T follicular helper cell (primary cell): Measurements from ENCODE around the gene PLPPR3.

ENCODE experiments used
- DNase-seq: peaks from one replicate; pipeline ENCODE4 v3.0.0-alpha.2; 2020; ENCODE audit warnings: low read depth

The PLPPR3 gene

DNA sequence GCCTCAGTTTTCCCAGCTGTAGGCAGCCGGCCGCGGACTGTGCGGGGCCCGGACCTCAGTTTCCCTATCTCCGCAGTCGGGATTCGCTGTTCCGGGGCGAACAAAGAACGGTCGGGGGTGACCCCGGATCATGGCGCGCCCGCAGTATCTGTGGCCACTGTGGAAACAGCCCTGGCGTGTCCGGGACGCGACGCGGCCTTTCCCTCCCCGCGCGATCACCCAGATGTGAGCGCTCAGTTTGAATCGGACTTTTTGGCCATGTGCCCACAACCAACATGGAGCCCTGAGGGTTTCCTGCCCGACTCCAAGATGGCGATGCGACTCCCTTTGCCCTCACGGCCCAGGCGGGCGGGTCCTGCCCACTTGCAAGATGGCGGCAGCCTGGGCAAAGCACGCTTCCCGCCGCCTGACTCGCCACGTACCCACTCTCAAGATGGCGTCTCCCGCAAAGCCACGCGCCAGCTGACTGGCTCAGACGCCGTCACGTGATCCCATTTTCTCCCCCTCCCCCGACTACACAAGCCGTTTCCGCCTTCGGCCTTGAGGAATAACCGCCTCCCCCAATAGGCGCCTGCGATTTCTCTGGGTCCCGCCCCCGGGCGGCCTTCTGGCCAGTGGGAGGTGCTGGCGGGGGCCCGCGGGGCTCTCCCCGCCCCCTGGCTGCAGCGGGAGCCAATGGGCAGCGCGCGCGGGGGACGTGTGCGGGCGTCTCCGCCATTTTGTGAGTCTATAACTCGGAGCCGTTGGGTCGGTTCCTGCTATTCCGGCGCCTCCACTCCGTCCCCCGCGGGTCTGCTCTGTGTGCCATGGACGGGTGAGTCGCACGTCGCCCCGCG lies 24.8 kb downstream of the PLPPR3 start, which contains the start of gene PTBP1:
TSS of gene PTBP1 (plus strand) at position 761 of the 836 bp plus-strand sequence. CDS start at position 807, 46 bp downstream.
- peak; percentile 99 for DNase-seq

DNA sequence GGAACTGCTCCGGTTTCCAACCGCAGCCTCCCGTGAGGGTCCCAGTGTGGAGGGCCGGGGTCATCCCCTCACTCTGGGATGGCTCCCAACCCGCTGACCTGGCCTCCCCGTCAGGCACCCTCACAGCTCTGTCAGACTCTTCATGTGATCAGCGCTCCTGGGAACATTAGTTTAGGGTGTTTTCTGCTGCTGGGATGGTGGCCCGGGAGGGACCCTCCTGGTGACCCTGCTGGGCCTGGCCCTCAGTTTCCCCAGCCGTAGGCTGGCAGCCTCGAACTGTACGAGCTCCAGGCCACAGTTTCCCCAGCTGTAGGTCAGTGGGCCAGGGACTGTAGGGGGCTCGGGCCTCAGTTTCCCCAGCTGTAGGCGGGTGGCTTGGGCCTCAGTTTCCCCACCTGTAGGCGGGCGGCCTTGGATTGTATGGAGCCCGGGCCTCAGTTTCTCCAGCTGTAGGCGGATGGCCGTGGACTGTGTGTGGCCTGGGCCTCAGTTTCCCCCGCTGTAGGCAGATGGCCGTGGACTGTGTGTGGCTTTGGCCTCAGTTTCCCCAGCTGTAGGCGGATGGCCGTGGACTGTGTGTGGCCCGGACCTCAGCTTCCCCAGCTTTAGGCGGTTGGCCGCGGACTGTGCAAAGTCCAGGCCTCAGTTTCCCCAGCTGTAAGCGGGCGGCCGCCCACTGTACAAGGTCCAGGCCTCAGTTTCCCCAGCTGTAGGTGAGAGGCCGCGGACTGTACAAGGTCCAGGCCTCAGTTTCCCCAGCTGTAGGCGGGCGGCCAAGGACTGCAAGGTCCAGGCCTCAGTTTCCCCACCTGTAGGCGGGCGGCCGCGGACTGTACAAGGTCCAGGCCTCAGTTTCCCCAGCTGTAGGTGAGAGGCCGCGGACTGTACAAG lies 25.8 kb downstream of the PLPPR3 start:
- no peak for DNase-seq

DNA sequence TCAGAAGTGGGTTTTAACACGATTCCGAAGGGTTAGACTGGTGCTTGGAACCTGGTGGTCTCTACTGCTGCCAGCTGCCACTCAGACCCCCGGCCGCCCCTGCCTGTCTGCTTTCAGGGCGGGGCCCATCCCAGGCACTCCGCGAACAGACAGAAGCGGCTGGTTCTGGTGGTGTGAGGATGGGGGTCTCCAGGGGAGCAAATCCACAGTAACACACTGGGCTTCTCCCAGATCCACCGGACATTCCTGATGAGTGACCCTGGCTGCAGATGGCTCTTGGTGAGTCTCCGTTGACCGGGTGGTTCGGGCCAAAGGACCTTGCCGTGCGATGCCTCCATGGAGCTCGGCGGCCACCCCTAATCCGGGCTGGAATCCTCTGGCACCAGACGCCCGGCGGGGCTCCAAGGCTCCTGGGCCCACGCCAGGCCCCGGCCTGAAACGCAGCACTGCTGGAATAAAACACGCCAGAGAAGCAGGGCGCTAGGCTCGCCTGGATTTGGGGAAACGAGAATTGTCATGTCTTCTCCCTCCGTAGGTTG lies 26.6 kb downstream of the PLPPR3 start:
- DNase-seq, result no peak

DNA sequence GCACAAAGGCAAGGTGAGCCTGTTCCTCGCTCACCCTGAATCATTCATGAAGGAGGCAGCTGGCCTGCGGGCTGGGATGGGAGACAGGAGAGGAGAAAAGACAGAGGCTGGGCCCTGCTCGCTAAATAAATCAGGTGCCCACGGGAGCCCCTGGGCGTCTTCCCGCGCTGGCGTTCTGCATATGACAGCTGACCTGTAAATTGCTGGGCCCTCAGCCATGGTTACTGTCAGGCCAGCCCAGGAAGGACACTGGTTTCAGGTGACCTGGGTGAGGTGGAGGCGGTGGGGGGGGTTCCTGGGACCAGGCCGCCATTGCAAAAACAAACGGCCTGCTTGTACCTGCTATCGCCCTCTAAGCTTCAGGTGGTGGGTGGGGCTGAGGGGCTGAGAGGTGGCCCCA lies 27.9 kb downstream of the PLPPR3 start:
- DNase-seq, result no peak

DNA sequence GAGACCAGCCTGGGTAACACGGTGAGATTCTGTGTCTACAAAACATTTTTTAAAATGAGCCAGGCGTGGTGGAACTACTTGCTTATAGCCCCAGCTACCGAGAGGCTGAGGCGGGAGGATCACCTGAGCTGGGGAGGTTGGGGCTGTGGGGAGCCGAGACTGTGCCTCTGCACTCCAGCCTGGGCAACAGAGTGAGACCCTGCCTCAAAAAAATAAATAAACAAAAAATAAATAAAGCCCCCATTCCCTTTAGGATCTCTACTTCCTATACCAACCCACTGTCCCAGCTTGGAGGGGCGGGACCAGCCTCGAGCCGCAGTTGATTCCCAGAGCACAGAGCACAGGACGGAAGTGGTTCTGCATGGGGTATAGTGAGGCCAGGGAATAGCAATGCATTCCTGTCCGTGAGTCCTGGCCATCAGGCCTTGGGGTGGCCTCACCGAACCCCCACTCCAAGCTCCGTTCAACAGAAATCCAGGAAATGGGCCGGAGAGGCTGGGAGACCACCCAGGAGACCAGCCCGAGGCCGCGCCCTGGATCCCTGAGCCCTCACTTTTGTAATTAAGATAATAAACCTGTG lies 29.4 kb downstream of the PLPPR3 start:
- DNase-seq, result no peak

DNA sequence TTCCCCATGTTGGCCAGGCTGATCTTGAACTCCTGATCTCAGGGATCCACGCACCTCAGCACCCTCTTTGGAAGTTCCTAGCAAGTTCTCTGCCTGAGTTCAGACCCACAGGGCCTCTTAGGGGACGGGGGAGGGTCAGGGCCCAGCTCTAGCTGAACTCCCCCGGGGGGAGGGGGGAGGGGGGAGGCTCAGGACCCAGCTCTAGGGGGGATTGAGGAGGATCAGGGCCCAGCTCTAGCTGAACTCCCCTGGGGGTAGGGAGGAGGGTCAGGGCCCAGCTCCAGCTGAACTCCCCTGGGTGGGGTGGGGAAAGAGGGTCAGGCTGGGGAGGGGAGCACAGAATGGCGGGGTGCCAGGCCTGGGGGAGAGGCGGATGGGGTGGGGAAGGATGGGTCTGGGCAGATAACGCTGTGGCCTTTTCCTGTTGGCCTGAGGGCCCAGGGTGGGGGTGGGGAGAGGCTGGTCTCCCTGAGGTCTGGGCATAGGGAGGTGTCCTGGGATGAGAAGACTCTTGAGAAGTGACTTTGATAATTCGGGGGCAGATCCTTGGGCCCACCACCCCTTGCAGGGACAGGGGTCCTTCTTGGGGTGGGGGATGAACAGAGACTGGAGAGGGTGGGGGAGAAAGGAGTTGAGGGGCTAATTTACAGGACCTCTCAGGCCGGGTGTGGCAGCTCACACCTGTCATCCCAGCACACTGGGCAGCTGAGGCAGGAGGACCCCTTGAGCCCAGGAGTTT lies 30.0 kb downstream of the PLPPR3 start:
- DNase-seq, result no peak

DNA sequence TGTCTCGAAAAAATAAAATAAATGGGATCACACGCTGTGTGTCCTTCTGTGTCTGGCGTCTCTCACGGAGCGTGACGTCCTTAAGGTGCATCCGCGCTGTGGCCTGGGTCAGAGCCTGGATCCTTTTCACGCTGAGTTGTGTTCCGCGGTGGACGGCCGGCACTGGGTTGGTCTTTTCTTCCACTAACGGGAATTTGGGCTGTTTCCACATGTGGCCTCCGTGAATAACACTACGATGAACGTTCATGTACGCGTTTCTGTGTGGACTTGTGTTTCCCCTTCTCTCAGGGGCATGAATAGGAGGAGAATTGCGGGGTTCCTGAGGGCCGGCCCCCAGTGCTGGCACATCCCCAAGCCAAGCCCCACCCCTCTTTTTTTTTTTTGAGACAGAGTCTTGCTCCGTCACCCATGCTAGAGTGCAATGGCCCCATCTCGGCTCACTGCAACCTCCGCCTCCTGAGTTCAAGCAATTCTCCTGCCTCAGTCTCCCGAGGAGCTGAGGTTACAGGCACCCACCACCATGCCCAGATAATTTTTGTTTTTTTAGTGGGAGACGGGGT lies 30.7 kb downstream of the PLPPR3 start:
- DNase-seq, result no peak

DNA sequence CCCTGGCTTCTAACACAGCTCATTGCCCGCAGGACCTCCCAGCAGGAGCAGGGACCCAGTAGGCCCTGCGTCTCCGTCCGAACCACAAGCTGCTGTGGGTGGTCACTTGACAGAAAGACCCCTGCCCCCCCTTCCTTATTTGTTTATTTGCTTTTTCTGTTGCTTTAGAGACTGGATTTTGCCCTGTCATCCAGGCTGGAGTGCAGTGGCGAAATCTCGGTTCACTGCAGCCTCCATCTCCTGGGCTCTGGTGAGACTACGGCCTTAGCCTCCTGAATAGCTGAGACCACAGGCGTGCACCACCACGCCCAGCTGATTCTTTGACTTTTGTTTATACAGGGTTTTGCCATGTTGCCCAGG lies 32.1 kb downstream of the PLPPR3 start:
- no peak for DNase-seq

DNA sequence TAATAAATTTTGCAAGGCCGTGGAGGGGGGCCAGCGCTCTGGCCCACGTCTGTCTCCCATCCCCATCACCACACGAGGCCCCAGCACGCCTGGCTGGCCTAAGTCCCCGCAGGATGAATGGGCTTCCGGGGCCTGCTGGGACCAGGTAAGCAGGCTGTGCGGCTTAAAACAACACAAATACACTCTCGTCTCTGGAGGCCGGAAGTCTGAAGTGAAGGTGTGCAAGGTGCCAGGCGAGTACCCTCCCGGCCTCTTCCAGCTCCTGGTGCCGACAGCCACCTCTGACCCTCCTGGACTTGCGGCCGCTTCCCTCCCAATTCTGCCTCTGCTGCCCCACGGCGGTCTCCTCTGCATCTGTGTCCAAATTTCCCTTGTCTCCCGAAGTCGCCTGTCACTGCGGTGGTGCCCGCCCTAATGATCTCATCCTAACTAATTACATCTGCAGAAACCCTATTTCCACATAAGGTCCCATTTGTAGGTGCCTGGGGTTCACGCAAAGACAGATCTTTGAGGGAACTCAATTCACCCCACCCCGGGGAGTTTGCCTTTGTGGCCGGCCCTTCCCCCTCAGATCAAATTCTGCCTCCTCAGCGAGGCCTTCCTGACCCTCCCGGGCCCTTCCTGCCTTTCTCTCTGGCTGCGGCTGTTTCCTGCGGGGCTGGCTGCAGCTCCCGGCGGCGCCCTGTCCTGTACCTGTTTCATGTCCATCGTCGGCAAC lies 32.6 kb downstream of the PLPPR3 start:
- DNase-seq, result no peak

DNA sequence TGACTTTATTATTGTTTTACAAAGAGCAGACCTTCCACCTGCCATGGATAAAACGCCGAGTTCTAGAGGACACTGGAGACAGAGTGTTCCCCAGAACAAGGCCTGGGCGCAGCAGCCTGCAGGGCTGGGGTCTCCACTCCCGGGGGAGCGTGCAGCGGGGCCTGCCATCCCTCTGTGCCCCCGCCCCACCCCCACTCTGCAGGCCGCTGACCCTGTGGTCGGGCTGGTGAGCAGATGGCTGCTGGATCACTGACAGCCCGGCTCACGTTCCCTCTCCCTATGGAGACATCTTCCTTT lies 33.1 kb downstream of the PLPPR3 start:
- no peak for DNase-seq

DNA sequence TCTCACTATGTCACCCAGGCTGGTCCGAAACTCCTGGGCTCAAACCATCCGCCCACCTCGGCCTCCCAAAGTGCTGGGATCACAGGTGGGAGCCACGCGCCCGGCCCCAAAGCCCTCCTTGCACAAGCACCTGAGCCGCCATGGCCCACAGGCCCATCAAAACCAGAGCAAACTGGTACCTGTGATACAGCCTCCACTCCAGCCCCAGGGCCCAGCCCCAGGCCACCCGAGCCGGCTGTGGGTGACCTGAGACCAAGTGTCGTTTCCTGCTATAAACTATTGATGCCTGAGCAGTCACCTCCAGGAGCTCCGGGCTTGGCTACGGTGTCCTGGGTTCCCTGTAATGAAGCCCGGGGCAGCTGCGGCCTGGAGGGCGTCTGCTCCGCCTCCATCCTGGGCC lies 34.2 kb downstream of the PLPPR3 start:
- DNase-seq, result no peak

DNA sequence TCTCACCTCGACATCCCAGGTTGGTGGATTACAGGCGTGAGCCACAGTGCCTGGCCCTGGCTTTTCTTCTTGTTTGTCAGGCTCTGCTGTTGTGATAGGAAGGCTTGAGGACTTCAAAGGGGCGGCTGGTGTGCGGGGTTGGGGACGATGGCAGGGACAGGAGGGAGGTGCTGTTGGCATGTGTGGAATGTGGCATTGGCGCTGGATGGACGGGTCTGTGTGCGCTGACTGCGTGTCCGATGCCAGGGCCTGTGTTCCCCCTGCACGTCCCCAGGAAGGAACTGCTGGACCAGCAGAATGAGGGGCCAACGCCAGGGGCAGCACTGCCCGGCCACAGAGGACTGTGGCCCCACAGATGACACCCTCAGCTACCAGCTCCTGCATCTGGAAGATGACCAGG lies 37.2 kb downstream of the PLPPR3 start:
- no peak for DNase-seq

DNA sequence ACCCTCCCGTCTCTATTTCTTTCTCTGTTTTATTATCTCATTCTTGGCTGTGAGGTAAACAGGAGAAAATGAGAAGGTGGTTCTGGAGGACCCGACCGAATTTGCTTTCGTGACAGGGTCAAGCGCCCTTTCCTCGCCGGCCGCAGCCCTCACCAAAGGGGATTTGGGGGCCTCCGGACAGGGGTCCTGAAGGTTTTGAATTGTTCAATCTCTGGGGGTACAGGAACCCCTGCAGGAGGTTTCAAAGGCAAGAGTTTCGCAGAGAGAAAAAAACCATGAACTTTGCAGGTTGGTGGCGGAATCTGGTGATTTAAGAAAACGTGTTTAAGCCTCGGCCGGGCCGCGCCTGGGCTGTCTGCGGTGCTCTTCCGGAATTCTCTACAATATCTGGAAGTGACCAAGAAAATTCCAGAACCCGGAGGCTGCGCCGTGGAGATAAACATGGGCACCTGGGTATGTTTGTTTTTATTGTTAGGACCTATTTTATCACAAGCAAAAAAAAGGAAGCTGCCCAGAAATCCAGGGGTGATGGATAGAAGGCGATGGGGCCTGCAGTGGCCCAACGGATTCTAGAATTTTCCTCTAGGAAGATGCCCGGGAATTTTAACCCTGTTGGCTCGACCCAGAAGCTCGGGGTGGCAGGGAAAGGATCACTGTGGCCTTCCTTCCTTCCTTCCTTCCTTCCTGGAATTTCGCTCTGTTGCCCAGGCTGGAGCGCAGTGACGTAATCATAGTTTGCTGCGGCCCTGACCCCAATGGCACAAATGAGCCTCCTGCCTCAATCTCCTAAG lies 38.7 kb downstream of the PLPPR3 start:
- no peak for DNase-seq

DNA sequence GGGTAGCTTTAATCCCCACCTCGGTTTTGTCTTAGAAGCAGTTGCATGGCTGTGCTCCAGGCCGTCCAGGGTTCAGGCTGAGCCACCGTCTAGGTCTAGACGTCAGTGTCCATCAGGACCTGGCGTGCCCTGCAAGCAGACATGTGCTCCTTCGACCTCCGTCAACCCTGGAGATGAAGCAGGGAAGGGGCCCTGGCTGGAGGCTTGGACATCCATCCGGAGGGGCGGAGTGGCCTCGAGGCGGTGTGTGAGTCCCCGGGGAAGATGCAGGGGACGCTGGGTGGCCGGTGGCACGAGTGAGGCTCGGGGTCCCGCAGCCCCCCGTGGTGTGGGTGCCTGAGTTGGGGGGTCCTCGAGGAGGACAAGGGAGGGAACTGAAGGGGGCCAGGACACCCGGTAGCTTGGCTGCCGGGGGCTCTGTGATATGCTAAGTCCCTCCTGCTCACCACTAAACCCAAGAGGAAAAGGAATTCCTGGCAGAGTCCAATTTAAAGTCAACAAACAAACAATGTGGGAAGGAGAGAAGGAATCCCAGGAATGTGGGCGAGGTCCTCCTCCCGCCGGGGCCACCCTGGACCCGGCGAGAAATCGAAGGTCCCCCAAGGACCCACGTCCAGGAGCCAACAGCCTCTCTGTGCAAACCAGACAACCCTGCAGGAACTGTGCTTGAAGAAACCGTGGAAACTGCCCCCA lies 39.4 kb downstream of the PLPPR3 start:
- no peak for DNase-seq

DNA sequence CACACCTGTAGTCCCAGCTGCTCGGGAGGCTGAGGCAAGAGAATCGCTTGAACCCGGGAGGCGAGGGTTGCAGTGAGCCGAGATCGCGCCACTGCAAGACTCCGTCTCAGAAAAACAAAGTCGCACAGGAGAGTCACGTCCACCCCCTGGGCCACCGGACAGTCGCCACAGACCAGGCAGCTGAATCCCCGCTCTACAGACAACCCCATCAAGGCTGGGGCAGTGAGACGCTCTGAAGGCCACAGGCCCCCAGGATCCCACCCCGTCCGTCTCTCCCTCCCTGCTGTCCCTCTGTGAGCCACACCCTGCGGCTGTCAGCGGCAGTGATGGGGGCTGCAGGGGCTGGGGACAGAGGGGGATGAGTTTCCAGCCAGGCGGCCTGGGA lies 40.0 kb downstream of the PLPPR3 start:
- DNase-seq, result no peak

DNA sequence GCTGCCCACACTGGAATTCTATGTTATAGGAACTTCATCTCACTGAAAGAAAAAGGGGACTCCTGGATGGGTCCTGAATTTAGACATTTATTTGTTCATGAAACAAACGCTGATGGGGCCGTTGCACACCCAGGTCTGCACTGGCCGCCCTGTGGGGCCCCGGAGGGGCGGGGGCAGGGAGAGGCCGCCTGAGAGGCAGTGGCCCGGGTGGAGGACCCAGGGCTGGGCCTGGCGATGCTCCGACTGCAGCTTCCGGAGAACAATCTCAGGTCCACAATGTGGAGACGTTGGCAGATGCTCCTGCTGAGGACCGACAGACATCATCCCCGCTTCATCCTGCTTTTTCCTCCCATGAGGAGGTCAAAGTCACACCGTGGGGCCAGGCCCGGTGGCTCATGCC lies 40.8 kb downstream of the PLPPR3 start:
- DNase-seq, result no peak

DNA sequence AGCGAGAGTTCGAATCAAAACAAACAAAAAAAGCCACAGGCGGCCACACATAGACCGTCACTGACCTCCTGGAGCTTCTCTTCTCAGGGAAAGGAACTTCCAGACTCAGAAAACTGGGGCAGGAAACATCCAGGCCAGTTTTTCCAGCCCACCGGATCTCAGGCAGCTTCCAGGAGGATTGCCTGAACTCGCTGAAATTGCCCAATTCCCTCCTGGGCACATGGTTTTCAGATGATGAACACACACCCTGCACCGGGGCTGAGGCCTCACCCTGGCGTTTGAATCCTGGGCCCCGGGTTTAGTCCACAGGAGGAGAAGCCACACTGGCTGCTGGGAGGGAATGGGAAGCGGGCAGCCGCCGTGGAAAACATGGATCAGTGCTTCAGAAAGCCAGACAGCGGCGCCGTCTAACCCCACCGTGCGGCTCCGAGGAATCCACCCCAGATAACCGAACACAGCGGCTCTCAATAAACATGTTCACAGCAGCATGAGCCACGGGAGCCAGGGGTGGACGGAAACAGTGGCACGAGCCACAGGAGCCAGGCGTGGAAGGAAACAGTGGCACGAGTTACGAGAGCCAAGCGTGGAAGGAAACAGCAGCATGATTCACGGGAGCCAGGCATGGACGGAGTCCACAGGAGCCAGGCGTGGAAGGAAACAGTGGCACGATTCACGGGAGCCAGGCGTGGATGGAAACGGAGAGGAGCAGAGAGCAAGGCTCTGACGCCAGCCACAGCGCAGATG lies 42.7 kb downstream of the PLPPR3 start:
- DNase-seq, result no peak

DNA sequence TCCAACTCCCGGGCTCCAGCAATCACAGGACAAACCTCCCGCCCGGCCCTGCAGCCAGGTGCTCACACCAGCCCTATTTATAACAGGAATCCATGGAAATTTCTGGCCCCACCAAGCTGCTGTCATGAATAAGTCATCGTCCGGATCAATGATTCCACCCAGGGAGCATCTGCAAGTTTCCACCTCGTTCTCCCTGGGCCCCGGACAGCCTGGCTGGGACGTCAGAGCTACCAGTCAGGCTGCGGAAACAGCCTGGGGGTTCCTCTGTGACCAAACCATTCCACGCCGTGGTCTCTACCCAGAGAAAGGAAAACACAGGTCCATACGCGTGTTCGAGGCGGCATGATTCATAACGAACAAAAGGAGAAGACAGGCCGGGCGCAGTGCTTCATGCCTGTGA lies 45.2 kb downstream of the PLPPR3 start:
- DNase-seq, result no peak
